ENCODE results near the gene PTPRU. TPM values are rescaled to one million over a fixed set of nuclear protein-coding genes. Genes with fewer than 3 reads are reported as not detected.

Gene PTPRU
- total RNA-seq, 1 experiment from 2014 or later: 45.5 TPM

- Histone ChIP-seq H3K56ac (ENCODE audit: insufficient read length, low read depth, low read length) (no peak overlapping the region), H2BK15ac (ENCODE audit: low read depth, low read length) (no peak overlapping the region), H2AFZ (ENCODE audit: low read length) (no peak overlapping the region), H2BK12ac (ENCODE audit: insufficient read length, low read depth, low read length) (no peak overlapping the region), H3K4me1 (ENCODE audit: insufficient read depth, low read length) (no peaks in the 10 kb centered on the region; the same call in 1 of the 2 replicates), H2BK120ac (ENCODE audit: low read depth, low read length, poor library complexity, severe bottlenecking) (no peak overlapping the region), H3K9me3 (ENCODE audit: control insufficient read depth, low read depth, low read length) (no peaks in the 10 kb centered on the region), H2BK20ac (ENCODE audit: low read depth, low read length, poor library complexity, severe bottlenecking) (no peak overlapping the region), H3K79me2 (ENCODE audit: insufficient read depth, low read length) (no peaks in the 10 kb centered on the region), H3K9ac (ENCODE audit: extremely low read depth, insufficient read length, low read length) (no peak overlapping the region), H3K27me3 (ENCODE audit: insufficient read depth, low read length) (no peaks in the 10 kb centered on the region), H4K20me1 (ENCODE audit: control insufficient read depth, insufficient read depth, insufficient read length) (no peaks in the 10 kb centered on the region), H3K23ac (ENCODE audit: insufficient read length, low read depth, low read length) (no peak overlapping the region), H3K79me1 (ENCODE audit: insufficient read depth, low read depth, low read length, poor library complexity, severe bottlenecking) (no peaks in the 10 kb centered on the region), H3K18ac (ENCODE audit: insufficient read length, low read depth, low read length) (no peak overlapping the region), H2BK5ac (ENCODE audit: insufficient read length, low read length) (no peak overlapping the region), H4K8ac (replicated peaks; ENCODE audit: insufficient read length, low read depth, low read length) (no peak overlapping the region), H3T11ph (ENCODE audit: low read length) (no peak overlapping the region), H3K14ac (ENCODE audit: insufficient read depth, low read length) (no peak overlapping the region), H3K27ac (ENCODE audit: insufficient read length, low read depth, low read length) (no peak overlapping the region), H3K4me2 (ENCODE audit: insufficient read depth, insufficient read length, low read length) (no peak overlapping the region), H4K5ac (ENCODE audit: insufficient read length, low read depth, low read length) (no peak overlapping the region), H4K91ac (ENCODE audit: insufficient read length, low read depth, low read length) (no peak overlapping the region), H3K4ac (ENCODE audit: low read depth, low read length) (no peak overlapping the region), H3K23me2 (ENCODE audit: insufficient read length, low read depth, low read length, poor library complexity, severe bottlenecking) (no peaks in the 10 kb centered on the region), H2AK5ac (ENCODE audit: insufficient read length, low read length) (no peak overlapping the region)
- Mint-ChIP-seq H3K4me1 (peaks cover 13 to 18% of the 10 kb centered on the region in 2 experiments), H3K27me3 (ENCODE audit: low read depth) (no peaks in the 10 kb centered on the region), H3K27ac (no peak overlapping the region), H3K9me3 (no peaks in the 10 kb centered on the region), H3K4me3 (no peak overlapping the region), H3K36me3 (ENCODE audit: insufficient read depth in 1 of 3, low read depth in 3 of 3) (peaks cover 2 to 19% (median 13%) of the 10 kb centered on the region in 3 experiments; a peak in 5 of 7 replicates)
- DNase-seq: no peak
- TF ChIP-seq CTCF (conservative IDR thresholded peaks at IDR 0.05): no peak
- WGBS (ENCODE audit: extremely low coverage, insufficient read length, low lambda C conversion rate): no CpG with 5 or more reads among the region's 8 CpGs
These were observed 87.3 kb downstream of the PTPRU start for GRCh38 chr1:29323636-29324035.

Data from H9 (cell line).